ENCODE data around the gene NTMT2.
"Not testable (repeated sequence)": the region's sequence is repeated elsewhere in the genome, so short reads cannot be mapped to it uniquely, and the experiment has no call there.

NTMT2 gene

GRCh38 chr1:170157820-170158219 is 12.1 kb downstream of the NTMT2 start:
- no peak for DNase-seq

GRCh38 chr1:170162459-170163246 is 16.9 kb downstream of the NTMT2 start:
- no peak for DNase-seq

GRCh38 chr1:170164103-170164763 is 18.5 kb downstream of the NTMT2 start:
- no peak for DNase-seq

GRCh38 chr1:170166518-170167180 is 20.9 kb downstream of the NTMT2 start:
- no peak for DNase-seq

GRCh38 chr1:170168265-170168664 is 22.5 kb downstream of the NTMT2 start:
- DNase-seq = no peak

GRCh38 chr1:170170513-170170912 is 24.8 kb downstream of the NTMT2 start:
- DNase-seq = not testable (repeated sequence)

- no peak for DNase-seq
Observed at GRCh38 chr1:170174395-170174794, 28.6 kb downstream of the NTMT2 start.

- no peak for DNase-seq
Observed at GRCh38 chr1:170175041-170175440, 29.3 kb downstream of the NTMT2 start.

- DNase-seq = no peak
Observed at GRCh38 chr1:170175484-170175883, 29.7 kb downstream of the NTMT2 start.

GRCh38 chr1:170176772-170177171 is 31.0 kb downstream of the NTMT2 start:
- DNase-seq = no peak

- no peak for DNase-seq
Observed at GRCh38 chr1:170182442-170182841, 36.7 kb downstream of the NTMT2 start.

- DNase-seq = no peak
Observed at GRCh38 chr1:170192546-170192945, 46.8 kb downstream of the NTMT2 start.

GRCh38 chr1:170194451-170194850 is 48.7 kb downstream of the NTMT2 start:
- no peak for DNase-seq

- DNase-seq = no peak
Observed at GRCh38 chr1:170196490-170197236, 50.9 kb downstream of the NTMT2 start.

- DNase-seq = no peak
Observed at GRCh38 chr1:170198090-170198489, 52.3 kb downstream of the NTMT2 start.

GRCh38 chr1:170198584-170198983 is 52.8 kb downstream of the NTMT2 start:
- DNase-seq = no peak

GRCh38 chr1:170200161-170200560 is 54.4 kb downstream of the NTMT2 start:
- no peak for DNase-seq

- DNase-seq = no peak
Observed at GRCh38 chr1:170200621-170201397, 55.0 kb downstream of the NTMT2 start.

GRCh38 chr1:170203693-170204092 is 57.9 kb downstream of the NTMT2 start:
- DNase-seq = no peak

- DNase-seq = no peak
Observed at GRCh38 chr1:170204121-170204520, 58.4 kb downstream of the NTMT2 start.

- no peak for DNase-seq
Observed at GRCh38 chr1:170205301-170205700, 59.5 kb downstream of the NTMT2 start.

GRCh38 chr1:170209125-170209524 is 63.4 kb downstream of the NTMT2 start:
- DNase-seq = no peak

Measured in suppressor macrophage (primary cell).